HCT116 (cell line): ENCODE results near the gene COL16A1. TPM values are rescaled to one million over a fixed set of nuclear protein-coding genes. Genes with fewer than 3 reads are reported as not detected.

Source experiments
- ATAC-seq: fragments of 200-7000 bp; cut with Tn5 transposase; 2 replicates; pipeline ENCODE4 v1.9.1; 2020; ENCODE audit warnings: mild to moderate bottlenecking, moderate library complexity
- BruUV-seq: library from RNA; stranded (reverse); fragments of 400-500 nt; replicated peaks from 2 replicates; lab custom pipeline; 2021; lab: Mats Ljungman, UMichigan
- CTCF ChIA-PET: fragments of 300-600 bp; sonication (Branson Sonifier 250); formaldehyde crosslinking; loops from one replicate; lab custom pipeline; 2021; ENCODE audit warnings: antibody characterized with exemption; lab: Charles Lee
- POLR2A ChIA-PET: fragments of 300-600, 350-600 bp; sonication (Branson Sonifier 250); formaldehyde crosslinking; loops from one replicate; lab custom pipeline; 2021; ENCODE audit warnings: antibody characterized with exemption; lab: Charles Lee
- RAD21 ChIA-PET, 2 experiments: fragments of 300-600 bp; sonication (Branson Sonifier 250); formaldehyde crosslinking; loops; one replicate each; lab custom pipeline; 2023; ENCODE audit warnings: low total read pairs in 2 of 2; ENCODE audit not compliant: uncharacterized antibody in 2 of 2, unreplicated experiment in 2 of 2, low non-redundant PET in 1 of 2; lab: Charles Lee
- DNase-seq: peaks from one replicate; pipeline ENCODE4 v3.0.0-alpha.2; 2010; ENCODE audit warnings: low read depth, low spot score
- H2AFZ ChIP-seq: fragments of 200-600 bp; shearing (Covaris generic), sonication (generic); 2 replicates; pipeline ENCODE4 v1.6.1; 2017; ENCODE audit warnings: low read depth, mixed run types, mixed read lengths, antibody characterized with exemption, low read length; ENCODE audit not compliant: poor library complexity, severe bottlenecking
- H3K27ac ChIP-seq: 2 replicates; pipeline ENCODE4 v1.5.1; 2012; ENCODE audit warnings: low read depth, low read length
- H3K27me3 ChIP-seq: fragments of 200-600 bp; sonication (generic); 2 replicates; pipeline ENCODE4 v1.6.1; 2016; ENCODE audit warnings: mixed run types, low read length, mixed read lengths; ENCODE audit not compliant: insufficient read depth
- H3K36me3 ChIP-seq, 2 experiments: fragments of 200-500 bp in 1 of 2; fragments of 200-600 bp in 1 of 2; sonication (Bioruptor generic) in 1 of 2; sonication (generic) in 1 of 2; 2 replicates each; pipeline versions ENCODE4 v1.5.1 to v1.6.1; 2014 to 2016; ENCODE audit warnings: low read length in 2 of 2, inconsistent platforms in 1 of 2, mixed read lengths in 1 of 2, mixed run types in 1 of 2; ENCODE audit not compliant: insufficient read depth in 2 of 2, control insufficient read depth in 1 of 2
- H3K4me1 ChIP-seq, 2 experiments: fragments of 200-600 bp in 1 of 2; sonication (generic) in 1 of 2; 2 replicates each; pipeline versions ENCODE4 v1.5.1 to v1.6.1; 2012 to 2017; ENCODE audit warnings: low read length in 2 of 2, inconsistent platforms in 1 of 2, mild to moderate bottlenecking in 1 of 2, mixed read lengths in 1 of 2, mixed run types in 1 of 2, moderate library complexity in 1 of 2; ENCODE audit not compliant: insufficient read depth in 2 of 2, control insufficient read depth in 1 of 2
- H3K4me2 ChIP-seq: fragments of 200-600 bp; sonication (generic); 2 replicates; pipeline ENCODE4 v1.6.1; 2017; ENCODE audit warnings: mixed run types, low read length, mixed read lengths
- H3K4me3 ChIP-seq, 2 experiments: fragments of 200-600 bp in 1 of 2; sonication (generic) in 1 of 2; replicated peaks in 1 of 2; 2 replicates each; pipeline ENCODE4 v1.5.1; 2011 to 2016; ENCODE audit warnings: low read length in 2 of 2, control low read depth in 1 of 2, low read depth in 1 of 2, mild to moderate bottlenecking in 1 of 2, mixed read lengths in 1 of 2, mixed run types in 1 of 2
- H3K79me2 ChIP-seq: fragments of 200-600 bp; sonication (generic); 2 replicates; pipeline ENCODE4 v1.6.1; 2017; ENCODE audit warnings: mild to moderate bottlenecking, mixed run types, low read length, moderate library complexity, mixed read lengths; ENCODE audit not compliant: insufficient read depth
- H3K9ac ChIP-seq: fragments of 200-600 bp; sonication (generic); 2 replicates; pipeline ENCODE4 v1.6.1; 2016; ENCODE audit warnings: low read length, mixed read lengths
- H3K9me2 ChIP-seq: fragments of 200-600 bp; sonication (generic), shearing (Covaris generic); 2 replicates; pipeline ENCODE4 v1.6.1; 2017; ENCODE audit warnings: mixed run types, mild to moderate bottlenecking, moderate library complexity; ENCODE audit not compliant: insufficient read depth
- H3K9me3 ChIP-seq, 2 experiments: fragments of 200-500 bp in 1 of 2; fragments of 200-600 bp in 1 of 2; sonication (Bioruptor generic) in 1 of 2; sonication (generic) in 1 of 2; 2 replicates each; pipeline ENCODE4 v1.6.1; 2014 to 2017; ENCODE audit warnings: low read length in 2 of 2, mixed read lengths in 2 of 2, inconsistent platforms in 1 of 2, low read depth in 1 of 2, mild to moderate bottlenecking in 1 of 2, mixed run types in 1 of 2, moderate library complexity in 1 of 2; ENCODE audit not compliant: control insufficient read depth in 1 of 2, insufficient read depth in 1 of 2
- H4K20me1 ChIP-seq: fragments of 200-600 bp; sonication (generic), shearing (Covaris generic); 2 replicates; pipeline ENCODE4 v1.6.1; 2017; ENCODE audit warnings: mixed run types, mild to moderate bottlenecking, moderate library complexity; ENCODE audit not compliant: insufficient read depth
- CBX3 ChIP-seq: IDR thresholded peaks from 2 replicates; pipeline ENCODE4 v1.6.1; 2012; ENCODE audit warnings: low read depth
- CEBPB ChIP-seq: IDR thresholded peaks from 2 replicates; pipeline ENCODE4 v1.6.1; 2012; ENCODE audit warnings: low read depth
- EGR1 ChIP-seq: IDR thresholded peaks from 2 replicates; pipeline ENCODE4 v1.6.1; 2012; ENCODE audit warnings: low read depth
- ELF1 ChIP-seq: IDR thresholded peaks from 2 replicates; pipeline ENCODE4 v1.6.1; 2012; ENCODE audit warnings: low read depth, borderline replicate concordance
- EZH2 ChIP-seq: fragments of 200-600 bp; sonication (generic); IDR thresholded peaks from 2 replicates; pipeline ENCODE4 v1.6.1; 2017; ENCODE audit warnings: antibody characterized with exemption, mixed run types
- EZH2phosphoT487 ChIP-seq: fragments of 200-600 bp; IDR thresholded peaks from 2 replicates; pipeline ENCODE4 v1.6.1; 2018; ENCODE audit warnings: antibody characterized with exemption, borderline replicate concordance
- POLR2A ChIP-seq: IDR thresholded peaks from 2 replicates; pipeline ENCODE4 v1.7.0; 2011; ENCODE audit warnings: borderline replicate concordance; ENCODE audit not compliant: insufficient read depth, insufficient read length; ENCODE audit errors: extremely low read depth
- POLR2AphosphoS5 ChIP-seq: IDR thresholded peaks from 2 replicates; pipeline ENCODE4 v1.6.1; 2011; ENCODE audit warnings: mild to moderate bottlenecking, low read depth, low read length, moderate library complexity
- RAD21 ChIP-seq: IDR thresholded peaks from 2 replicates; pipeline ENCODE4 v1.6.1; 2012; ENCODE audit warnings: low read depth, mild to moderate bottlenecking
- SIN3A ChIP-seq: IDR thresholded peaks from 2 replicates; pipeline ENCODE4 v1.6.1; 2012; ENCODE audit warnings: low read depth
- SP1 ChIP-seq: IDR thresholded peaks from 2 replicates; pipeline ENCODE4 v1.6.1; 2012; ENCODE audit warnings: low read depth
- TCF7L2 ChIP-seq: IDR thresholded peaks from 2 replicates; pipeline ENCODE4 v1.7.0; 2011; ENCODE audit warnings: borderline replicate concordance, inconsistent platforms; ENCODE audit not compliant: insufficient read depth, insufficient read length; ENCODE audit errors: extremely low read depth
- ZNF274 ChIP-seq: fragments of 200-500 bp; sonication (Bioruptor generic); IDR thresholded peaks from 2 replicates; pipeline ENCODE4 v1.6.1; 2014; ENCODE audit warnings: mild to moderate bottlenecking, low read depth, low read length, inconsistent platforms
- intact Hi-C: fragments of 100-400 bp; cut with micrococcal nuclease; formaldehyde crosslinking; loops from 2 replicates; pipeline ENCODE4 v1.10.0; 2022
- total RNA-seq: library from RNA; stranded (reverse); gene quantifications from one replicate; pipeline ENCODE4 v1.2.1, GENCODE V29; 2021; ENCODE audit not compliant: unreplicated experiment
- TF ChIP-seq, protein P1 (sequence below): IDR thresholded peaks from 2 replicates; pipeline ENCODE4 v1.6.1; 2011; ENCODE audit warnings: mild to moderate bottlenecking, low read length, moderate library complexity; ENCODE audit not compliant: insufficient replicate concordance; ENCODE audit errors: extremely low read depth
- TF ChIP-seq, protein P2 (sequence below): IDR thresholded peaks from 2 replicates; pipeline ENCODE4 v1.6.1; 2012
- TF ChIP-seq, protein P3 (sequence below): IDR thresholded peaks from 2 replicates; pipeline ENCODE4 v1.6.1; 2012; ENCODE audit warnings: low read depth
- TF ChIP-seq, protein P4 (sequence below): IDR thresholded peaks from 2 replicates; pipeline ENCODE4 v1.6.1; 2012
- TF ChIP-seq, protein P5 (sequence below), 3 experiments: fragments of 200-600 bp in 1 of 3; sonication (generic) in 1 of 3; IDR thresholded peaks in 2 of 3; conservative IDR thresholded peaks in 1 of 3; 2 replicates each; pipeline ENCODE4 v1.5.1; 2012 to 2017; ENCODE audit warnings: low read depth in 2 of 3, low read length in 2 of 3, antibody characterized with exemption in 1 of 3, borderline replicate concordance in 1 of 3, control low read depth in 1 of 3, mild to moderate bottlenecking in 1 of 3, mixed read lengths in 1 of 3, mixed run types in 1 of 3, moderate library complexity in 1 of 3; ENCODE audit not compliant: insufficient read depth in 1 of 3

Gene COL16A1
- total RNA-seq, 1 experiment from 2014 or later, result 2.2 TPM

GRCh38 chr1:31749785-31750735 lies 46.2 kb upstream of the COL16A1 start:
- DNase-seq (no peak), ATAC-seq (no peak)
- H3K4me1 ChIP-seq, result peaks cover 14 to 20% of the 10 kb centered on the region in 2 experiments
- H3K4me3 ChIP-seq, result no peak overlapping the region
- no peaks in the 10 kb centered on the region for H4K20me1 ChIP-seq
- POLR2A ChIA-PET, result no interaction called here
- no peaks in the 10 kb centered on the region for H3K9me3 ChIP-seq
- H3K79me2 ChIP-seq, result no peaks in the 10 kb centered on the region
- TF ChIP-seq, protein P1, sequence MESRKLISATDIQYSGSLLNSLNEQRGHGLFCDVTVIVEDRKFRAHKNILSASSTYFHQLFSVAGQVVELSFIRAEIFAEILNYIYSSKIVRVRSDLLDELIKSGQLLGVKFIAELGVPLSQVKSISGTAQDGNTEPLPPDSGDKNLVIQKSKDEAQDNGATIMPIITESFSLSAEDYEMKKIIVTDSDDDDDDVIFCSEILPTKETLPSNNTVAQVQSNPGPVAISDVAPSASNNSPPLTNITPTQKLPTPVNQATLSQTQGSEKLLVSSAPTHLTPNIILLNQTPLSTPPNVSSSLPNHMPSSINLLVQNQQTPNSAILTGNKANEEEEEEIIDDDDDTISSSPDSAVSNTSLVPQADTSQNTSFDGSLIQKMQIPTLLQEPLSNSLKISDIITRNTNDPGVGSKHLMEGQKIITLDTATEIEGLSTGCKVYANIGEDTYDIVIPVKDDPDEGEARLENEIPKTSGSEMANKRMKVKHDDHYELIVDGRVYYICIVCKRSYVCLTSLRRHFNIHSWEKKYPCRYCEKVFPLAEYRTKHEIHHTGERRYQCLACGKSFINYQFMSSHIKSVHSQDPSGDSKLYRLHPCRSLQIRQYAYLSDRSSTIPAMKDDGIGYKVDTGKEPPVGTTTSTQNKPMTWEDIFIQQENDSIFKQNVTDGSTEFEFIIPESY, result no peak
- no peak for TF ChIP-seq TCF7L2
- no peak for TF ChIP-seq ELF1
- TF ChIP-seq POLR2AphosphoS5, result no peak
- no peak for TF ChIP-seq SIN3A
- no peak for TF ChIP-seq EZH2phosphoT487
- no peak for TF ChIP-seq ZNF274
- TF ChIP-seq SP1, result no peak
- TF ChIP-seq, protein P2, sequence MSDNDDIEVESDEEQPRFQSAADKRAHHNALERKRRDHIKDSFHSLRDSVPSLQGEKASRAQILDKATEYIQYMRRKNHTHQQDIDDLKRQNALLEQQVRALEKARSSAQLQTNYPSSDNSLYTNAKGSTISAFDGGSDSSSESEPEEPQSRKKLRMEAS, result no peak
- TF ChIP-seq, protein P3, sequence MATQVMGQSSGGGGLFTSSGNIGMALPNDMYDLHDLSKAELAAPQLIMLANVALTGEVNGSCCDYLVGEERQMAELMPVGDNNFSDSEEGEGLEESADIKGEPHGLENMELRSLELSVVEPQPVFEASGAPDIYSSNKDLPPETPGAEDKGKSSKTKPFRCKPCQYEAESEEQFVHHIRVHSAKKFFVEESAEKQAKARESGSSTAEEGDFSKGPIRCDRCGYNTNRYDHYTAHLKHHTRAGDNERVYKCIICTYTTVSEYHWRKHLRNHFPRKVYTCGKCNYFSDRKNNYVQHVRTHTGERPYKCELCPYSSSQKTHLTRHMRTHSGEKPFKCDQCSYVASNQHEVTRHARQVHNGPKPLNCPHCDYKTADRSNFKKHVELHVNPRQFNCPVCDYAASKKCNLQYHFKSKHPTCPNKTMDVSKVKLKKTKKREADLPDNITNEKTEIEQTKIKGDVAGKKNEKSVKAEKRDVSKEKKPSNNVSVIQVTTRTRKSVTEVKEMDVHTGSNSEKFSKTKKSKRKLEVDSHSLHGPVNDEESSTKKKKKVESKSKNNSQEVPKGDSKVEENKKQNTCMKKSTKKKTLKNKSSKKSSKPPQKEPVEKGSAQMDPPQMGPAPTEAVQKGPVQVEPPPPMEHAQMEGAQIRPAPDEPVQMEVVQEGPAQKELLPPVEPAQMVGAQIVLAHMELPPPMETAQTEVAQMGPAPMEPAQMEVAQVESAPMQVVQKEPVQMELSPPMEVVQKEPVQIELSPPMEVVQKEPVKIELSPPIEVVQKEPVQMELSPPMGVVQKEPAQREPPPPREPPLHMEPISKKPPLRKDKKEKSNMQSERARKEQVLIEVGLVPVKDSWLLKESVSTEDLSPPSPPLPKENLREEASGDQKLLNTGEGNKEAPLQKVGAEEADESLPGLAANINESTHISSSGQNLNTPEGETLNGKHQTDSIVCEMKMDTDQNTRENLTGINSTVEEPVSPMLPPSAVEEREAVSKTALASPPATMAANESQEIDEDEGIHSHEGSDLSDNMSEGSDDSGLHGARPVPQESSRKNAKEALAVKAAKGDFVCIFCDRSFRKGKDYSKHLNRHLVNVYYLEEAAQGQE, result no peak
- no peak for TF ChIP-seq CEBPB
- TF ChIP-seq EZH2, result no peak
- TF ChIP-seq, protein P4, sequence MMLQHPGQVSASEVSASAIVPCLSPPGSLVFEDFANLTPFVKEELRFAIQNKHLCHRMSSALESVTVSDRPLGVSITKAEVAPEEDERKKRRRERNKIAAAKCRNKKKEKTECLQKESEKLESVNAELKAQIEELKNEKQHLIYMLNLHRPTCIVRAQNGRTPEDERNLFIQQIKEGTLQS, result no peak
- TF ChIP-seq, protein P5, sequence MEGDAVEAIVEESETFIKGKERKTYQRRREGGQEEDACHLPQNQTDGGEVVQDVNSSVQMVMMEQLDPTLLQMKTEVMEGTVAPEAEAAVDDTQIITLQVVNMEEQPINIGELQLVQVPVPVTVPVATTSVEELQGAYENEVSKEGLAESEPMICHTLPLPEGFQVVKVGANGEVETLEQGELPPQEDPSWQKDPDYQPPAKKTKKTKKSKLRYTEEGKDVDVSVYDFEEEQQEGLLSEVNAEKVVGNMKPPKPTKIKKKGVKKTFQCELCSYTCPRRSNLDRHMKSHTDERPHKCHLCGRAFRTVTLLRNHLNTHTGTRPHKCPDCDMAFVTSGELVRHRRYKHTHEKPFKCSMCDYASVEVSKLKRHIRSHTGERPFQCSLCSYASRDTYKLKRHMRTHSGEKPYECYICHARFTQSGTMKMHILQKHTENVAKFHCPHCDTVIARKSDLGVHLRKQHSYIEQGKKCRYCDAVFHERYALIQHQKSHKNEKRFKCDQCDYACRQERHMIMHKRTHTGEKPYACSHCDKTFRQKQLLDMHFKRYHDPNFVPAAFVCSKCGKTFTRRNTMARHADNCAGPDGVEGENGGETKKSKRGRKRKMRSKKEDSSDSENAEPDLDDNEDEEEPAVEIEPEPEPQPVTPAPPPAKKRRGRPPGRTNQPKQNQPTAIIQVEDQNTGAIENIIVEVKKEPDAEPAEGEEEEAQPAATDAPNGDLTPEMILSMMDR (IDR thresholded peaks at IDR 0.05 in 2 of 3, conservative IDR thresholded peaks at IDR 0.05 in 1 of 3; ENCODE audit: borderline replicate concordance in 1 of 3, insufficient read depth in 1 of 3, low read depth in 2 of 3, low read length in 2 of 3), result no peak
- TF ChIP-seq RAD21, result no peak
- no peak for TF ChIP-seq CBX3
- no peak for TF ChIP-seq EGR1
- no peak for TF ChIP-seq POLR2A
- no peak overlapping the region for H3K9ac ChIP-seq
- no TSS peak for BruUV-seq
- no peak overlapping the region for H2AFZ ChIP-seq
- H3K27ac ChIP-seq, result no peak overlapping the region
- intact Hi-C loops, result no loop called here
- H3K27me3 ChIP-seq, result no peaks in the 10 kb centered on the region
- no peaks in the 10 kb centered on the region for H3K9me2 ChIP-seq
- CTCF ChIA-PET, result interaction anchor here (1.4 kb wide), 1 partner anchor 84 kb away, joined by 3 read pairs; no protein-coding TSS in a partner anchor
- no peak overlapping the region for H3K4me2 ChIP-seq
- H3K36me3 ChIP-seq, result no peaks in the 10 kb centered on the region
- RAD21 ChIA-PET, result interaction anchor here in 1 of 2 experiments (0.6 kb wide), 1 partner anchor 39 kb away, joined by 11 read pairs; no protein-coding TSS in a partner anchor
